Measurements from ENCODE around the gene FAM118B. TPM values are rescaled to one million over a fixed set of nuclear protein-coding genes. Genes with fewer than 3 reads are reported as not detected.

FAM118B gene
- polyA plus RNA-seq (2012; rRNA removed) = 19.5 and 27.8 TPM in 2 replicates
- polyA plus RNA-seq (2012; cell fraction: cytosol; rRNA removed) = 28.2 and 29.1 TPM in 2 replicates
- 9.9 and 16.3 TPM in 2 replicates for polyA plus RNA-seq (2012; cell fraction: nucleus; rRNA removed)

DNA sequence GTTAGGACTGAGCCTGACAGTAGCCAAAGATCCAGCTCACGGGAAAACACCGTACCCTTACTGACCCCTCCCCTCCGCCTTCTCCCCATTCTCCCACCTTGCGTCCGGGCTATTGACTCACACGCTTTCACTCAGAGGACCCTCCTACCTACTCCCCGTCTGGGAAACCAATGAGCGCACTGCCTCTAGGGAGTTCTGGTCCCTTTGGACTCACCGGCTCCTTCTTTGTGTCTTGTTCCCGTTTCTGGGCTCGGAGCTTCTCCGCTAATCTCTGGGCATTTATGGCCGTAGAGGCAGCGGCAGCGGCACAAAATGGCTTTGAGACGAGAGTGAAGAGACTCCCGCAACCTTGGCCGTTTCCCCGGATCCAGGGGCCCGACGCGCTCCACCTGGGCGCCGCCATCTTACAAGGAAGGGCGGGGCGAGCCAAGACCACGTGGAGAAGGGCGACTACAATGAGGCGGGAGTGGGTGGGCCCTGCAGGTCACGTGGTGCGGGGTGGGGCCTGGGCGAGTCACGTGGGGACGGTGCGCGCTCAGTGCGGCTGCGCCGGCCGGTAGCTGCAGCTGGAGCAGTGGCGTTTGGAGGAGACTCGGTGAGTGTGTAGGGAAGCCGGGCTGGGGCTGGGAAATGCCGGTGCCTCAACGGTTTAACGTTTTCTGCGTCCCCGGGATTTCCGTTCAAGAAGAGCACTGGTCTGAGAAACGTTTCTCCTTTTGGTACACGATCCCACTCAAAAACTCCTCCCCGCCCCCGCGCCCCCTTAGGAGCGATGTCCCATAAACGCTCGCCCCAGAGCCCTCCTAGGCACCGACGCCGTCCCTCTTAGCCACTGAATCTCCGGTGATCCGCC is at the start of gene FAM118B, which contains the start of gene RPUSD4:
FAM118B (plus strand) TSS at position 547 of the 853 bp plus-strand sequence. CDS start 23,220 bp downstream, outside the sequence.
RPUSD4 (minus strand) TSS at position 415 of the 853 bp plus-strand sequence; CDS start at position 403, 12 bp downstream.
- Histone ChIP-seq H3K4me1 (ENCODE audit: control insufficient read depth in 1 of 2, insufficient read depth in 2 of 2, low read depth in 1 of 2, low read length in 1 of 2) (peaks cover 9 to 11% of the 10 kb centered on the region in 2 experiments), H2AFZ (ENCODE audit: low read depth) (peak within 1 kb of the TSS; percentile 98), H3K9me3 (no peaks in the 10 kb centered on the region), H3F3A (replicated peaks; ENCODE audit: insufficient read depth) (peaks cover 4% of the 10 kb centered on the region), H3K36me3 (replicated peaks in 1 of 2; ENCODE audit: control insufficient read depth in 1 of 2, insufficient read depth in 2 of 2, low read length in 1 of 2) (peaks cover 26 to 29% of the 10 kb centered on the region in 2 experiments), H4K20me1 (ENCODE audit: insufficient read depth) (0 out of 2 replicates have a peak, but pooled peaks cover 3% of the 10 kb centered on the region), H3K27ac (ENCODE audit: low read depth in 2 of 2, low read length in 1 of 2) (peak within 1 kb of the TSS; percentile 62 to 70; a peak in 3 of 4 replicates), H3K9ac (peak within 1 kb of the TSS; percentile 85), H3K9me2 (no peaks in the 10 kb centered on the region), H3K27me3 (ENCODE audit: insufficient read depth) (no peaks in the 10 kb centered on the region), H3K4me3 (ENCODE audit: low read depth in 2 of 2, low read length in 1 of 2) (peak within 1 kb of the TSS; percentile 82 to 96), H3K4me2 (peak within 1 kb of the TSS; percentile 99), H3K79me2 (ENCODE audit: insufficient read depth) (peaks cover 70% of the 10 kb centered on the region)
- POLR2A ChIA-PET = interaction anchor here (0.6 to 1.5 kb wide), 4 partner anchors 19 to 98 kb away, joined by 3 to 5 read pairs (median 3); no protein-coding TSS in a partner anchor
- WGBS (ENCODE audit: low lambda C conversion rate) = under 1% methylated on average over 44 of the region's 62 CpGs
- DNase-seq = peak; percentile 99
- CTCF ChIA-PET = interaction anchor here (1.0 to 1.7 kb wide), 2 partner anchors 269 to 294 kb away, joined by 3 read pairs; no protein-coding TSS in a partner anchor
- TF ChIP-seq ZBTB33 (IDR thresholded peaks at IDR 0.05; ENCODE audit: borderline replicate concordance, low read depth) = no peak
- TF ChIP-seq FOXJ3 (CRISPR knock-in tag; IDR thresholded peaks at IDR 0.05) = no peak
- peak; percentile 92; the same call in 1 of the 2 replicates for TF ChIP-seq SIN3A (IDR thresholded peaks at IDR 0.05; ENCODE audit: borderline replicate concordance, low read depth, low read length)
- TF ChIP-seq RCOR1 (IDR thresholded peaks at IDR 0.05; ENCODE audit: low read length) = peak; percentile 65; the same call in 1 of the 2 replicates
- TF ChIP-seq IRF3 (IDR thresholded peaks at IDR 0.05; ENCODE audit: low read depth, low read length) = peak; percentile 9; the same call in 1 of the 2 replicates
- peak; percentile 94 for TF ChIP-seq NRF1 (IDR thresholded peaks at IDR 0.05; ENCODE audit: low read depth, low read length)
- TF ChIP-seq POLR2AphosphoS5 (IDR thresholded peaks at IDR 0.05; ENCODE audit: low read depth, low read length) = peak; percentile 96
- peak; percentile 97 for TF ChIP-seq TAF1 (IDR thresholded peaks at IDR 0.05; ENCODE audit: borderline replicate concordance, low read depth, low read length)
- TF ChIP-seq RXRA (IDR thresholded peaks at IDR 0.05; ENCODE audit: borderline replicate concordance, low read depth) = no peak
- no peak for TF ChIP-seq REST (IDR thresholded peaks at IDR 0.05; ENCODE audit: low read depth, low read length)
- TF ChIP-seq, protein P1, sequence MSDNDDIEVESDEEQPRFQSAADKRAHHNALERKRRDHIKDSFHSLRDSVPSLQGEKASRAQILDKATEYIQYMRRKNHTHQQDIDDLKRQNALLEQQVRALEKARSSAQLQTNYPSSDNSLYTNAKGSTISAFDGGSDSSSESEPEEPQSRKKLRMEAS (IDR thresholded peaks at IDR 0.05; ENCODE audit: low read depth) = peak; percentile 98
- no peak for TF ChIP-seq JUND (IDR thresholded peaks at IDR 0.05)
- TF ChIP-seq FOSL2 (IDR thresholded peaks at IDR 0.05; ENCODE audit: borderline replicate concordance, low read depth) = no peak
- TF ChIP-seq USF1 (IDR thresholded peaks at IDR 0.05; ENCODE audit: borderline replicate concordance, low read depth) = peak; percentile 100
- TF ChIP-seq TCF12 (IDR thresholded peaks at IDR 0.05) = no peak
- TF ChIP-seq RAD21 (IDR thresholded peaks at IDR 0.05; ENCODE audit: low read length) = no peak
- no peak for TF ChIP-seq RFX5 (IDR thresholded peaks at IDR 0.05; ENCODE audit: low read length)
- TF ChIP-seq YY1 (IDR thresholded peaks at IDR 0.05; ENCODE audit: low read depth) = peak; percentile 99
- no peak; the same call in 1 of the 2 replicates for TF ChIP-seq ELF1 (IDR thresholded peaks at IDR 0.05)
- TF ChIP-seq EP300 (IDR thresholded peaks at IDR 0.05; ENCODE audit: borderline replicate concordance in 1 of 2, low read depth in 1 of 2, low read length in 1 of 2) = no peak
- TF ChIP-seq TEAD4 (IDR thresholded peaks at IDR 0.05; ENCODE audit: borderline replicate concordance, insufficient read depth) = no peak
- TF ChIP-seq MEF2A (IDR thresholded peaks at IDR 0.05; ENCODE audit: borderline replicate concordance, low read depth) = no peak
- no peak for TF ChIP-seq SMC3 (IDR thresholded peaks at IDR 0.05; ENCODE audit: low read depth, low read length)
- TF ChIP-seq GATA2 (CRISPR knock-in tag; IDR thresholded peaks at IDR 0.05) = no peak
- peak; percentile 53 for TF ChIP-seq GABPA (IDR thresholded peaks at IDR 0.05; ENCODE audit: low read depth)
